CD4-positive, alpha-beta memory T cell (primary cell): ENCODE data around the gene NELFB. TPM values are rescaled to one million over a fixed set of nuclear protein-coding genes. Genes with fewer than 3 reads are reported as not detected.
A peak's percentile ranks its signal among the peaks of the same experiment; 100 is the strongest.
"Not testable (repeated sequence)": the region's sequence is repeated elsewhere in the genome, so short reads cannot be mapped to it uniquely, and the experiment has no call there.

ENCODE experiments used
- CTCF ChIA-PET: fragments of 350-600 bp; sonication (Branson Sonifier 250); formaldehyde crosslinking; loops from one replicate; lab custom pipeline; 2021; ENCODE audit warnings: inconsistent platforms; ENCODE audit not compliant: partially characterized antibody; lab: Charles Lee
- POLR2A ChIA-PET: fragments of 350-600 bp; sonication (Branson Sonifier 250); formaldehyde crosslinking; loops from one replicate; lab custom pipeline; 2021; ENCODE audit not compliant: partially characterized antibody; lab: Charles Lee
- DNase-seq, 5 donors: peaks; one replicate each; pipeline versions ENCODE4 v3.0.0 to v3.0.0-alpha.2; 2020 to 2022; ENCODE audit warnings: mixed read lengths in 1 of 5
- H3K27ac ChIP-seq: one replicate; pipeline ENCODE4 v1.7.0; 2013; ENCODE audit warnings: low read depth, low read length
- H3K27me3 ChIP-seq: 2 replicates; pipeline ENCODE4 v1.7.0; 2013; ENCODE audit warnings: mild to moderate bottlenecking, low read length, moderate library complexity; ENCODE audit not compliant: insufficient read depth
- H3K36me3 ChIP-seq: 2 replicates; pipeline ENCODE4 v1.7.0; 2013; ENCODE audit warnings: mild to moderate bottlenecking, low read length, moderate library complexity; ENCODE audit not compliant: insufficient read depth
- H3K4me1 ChIP-seq: 2 replicates; pipeline ENCODE4 v1.7.0; 2013; ENCODE audit warnings: mild to moderate bottlenecking, low read length, moderate library complexity; ENCODE audit not compliant: insufficient read depth
- H3K4me3 ChIP-seq, 2 donors: one replicate each; pipeline ENCODE4 v1.7.0; 2013; ENCODE audit warnings: low read length in 2 of 2, mild to moderate bottlenecking in 1 of 2
- H3K9me3 ChIP-seq, 2 donors: one replicate each; pipeline ENCODE4 v1.7.0; 2013; ENCODE audit warnings: low read length in 2 of 2, control low read depth in 1 of 2; ENCODE audit not compliant: control insufficient read depth in 1 of 2
- H3K27ac Mint-ChIP-seq, 7 donors: one replicate each; pipeline ENCODE4 v1.8.0; 2020 to 2021; ENCODE audit warnings: mixed read lengths in 7 of 7, mild to moderate bottlenecking in 6 of 7, inconsistent platforms in 3 of 7, moderate library complexity in 3 of 7
- H3K27me3 Mint-ChIP-seq, 2 donors: one replicate each; pipeline ENCODE4 v1.8.0; 2020 to 2021; ENCODE audit warnings: mixed read lengths in 2 of 2
- H3K36me3 Mint-ChIP-seq, 2 donors: one replicate each; pipeline ENCODE4 v1.8.0; 2020 to 2021; ENCODE audit warnings: mixed read lengths in 2 of 2, inconsistent platforms in 1 of 2, mild to moderate bottlenecking in 1 of 2
- H3K4me1 Mint-ChIP-seq, 4 donors: one replicate each; pipeline ENCODE4 v1.8.0; 2020 to 2021; ENCODE audit warnings: mixed read lengths in 4 of 4, mild to moderate bottlenecking in 1 of 4
- H3K4me3 Mint-ChIP-seq, 8 donors: one replicate each; pipeline ENCODE4 v1.8.0; 2020 to 2021; ENCODE audit warnings: mixed read lengths in 8 of 8, mild to moderate bottlenecking in 7 of 8, moderate library complexity in 6 of 8, inconsistent platforms in 3 of 8
- H3K9me3 Mint-ChIP-seq, 8 donors: one replicate each; pipeline ENCODE4 v1.8.0; 2020 to 2021; ENCODE audit warnings: mixed read lengths in 8 of 8, mild to moderate bottlenecking in 5 of 8, inconsistent platforms in 3 of 8, moderate library complexity in 1 of 8
- intact Hi-C: fragments of 100-400 bp; cut with micrococcal nuclease; formaldehyde crosslinking; loops from one replicate; pipeline ENCODE4 v1.15.1; 2023
- polyA plus RNA-seq, 2 donors: library from polyadenylated mRNA; unstranded; fragments of 300-500 nt; fragmentation: Illumina TruSeq; gene quantifications; one replicate each; pipeline ENCODE4 v1.2.3, GENCODE V29; 2021
- total RNA-seq, 2 experiments: library from RNA; stranded (reverse); gene quantifications; one replicate each; pipeline ENCODE4 v1.2.3, GENCODE V29; 2021

NELFB gene
- total and polyA plus RNA-seq, 4 experiments from 2014 or later, result 28.3 to 44.9 (median 36.5) TPM

GRCh38 chr9:137240841-137241489 is 14.2 kb upstream of the NELFB start, which contains the start of gene TUBB4B:
TUBB4B (plus strand) TSS chr9:137241287; CDS start chr9:137241361, 74 bp downstream.
- Mint-ChIP-seq H3K27ac (peak within 1 kb of the TSS; percentile 89 to 97 (median 94)), H3K9me3 (peaks cover 0 to 9% (median 0%) of the 10 kb centered on the region in 8 donors), H3K4me1 (peaks cover 6 to 43% (median 25%) of the 10 kb centered on the region in 4 donors), H3K4me3 (peak within 1 kb of the TSS; percentile 83 to 93 (median 92)), H3K27me3 (peaks cover 0 to 2% of the 10 kb centered on the region in 2 donors), H3K36me3 (peaks cover 10 to 12% of the 10 kb centered on the region in 2 donors)
- DNase-seq, result peak; percentile 98 to 100 (median 99)
- ChIA-PET CTCF (interaction anchor here (0.7 to 2.1 kb wide), 5 partner anchors 14 to 154 kb away, joined by 3 to 9 read pairs (median 6); partner anchors contain the start of genes MAN1B1, NELFB and NRARP), POLR2A (interaction anchor here (0.5 to 10.3 kb wide), 52 partner anchors 9 to 877 kb away, joined by 3 to 260 read pairs (median 4); partner anchors contain the start of genes AJM1, CLIC3, CYSRT1 and DNLZ)
- Histone ChIP-seq H3K27ac (peak within 1 kb of the TSS; percentile 75), H3K4me1 (peaks cover 40% of the 10 kb centered on the region), H3K4me3 (peak within 1 kb of the TSS; percentile 17 to 63), H3K27me3 (no peaks in the 10 kb centered on the region), H3K9me3 (no peaks in the 10 kb centered on the region), H3K36me3 (peaks cover 18% of the 10 kb centered on the region)
- intact Hi-C loops, result loop anchor here (1.0 to 5.0 kb wide), 8 partner anchors 14 to 450 kb away; partner anchors contain the start of genes ARRDC1, NELFB, TMEM141 and TPRN

DNA sequence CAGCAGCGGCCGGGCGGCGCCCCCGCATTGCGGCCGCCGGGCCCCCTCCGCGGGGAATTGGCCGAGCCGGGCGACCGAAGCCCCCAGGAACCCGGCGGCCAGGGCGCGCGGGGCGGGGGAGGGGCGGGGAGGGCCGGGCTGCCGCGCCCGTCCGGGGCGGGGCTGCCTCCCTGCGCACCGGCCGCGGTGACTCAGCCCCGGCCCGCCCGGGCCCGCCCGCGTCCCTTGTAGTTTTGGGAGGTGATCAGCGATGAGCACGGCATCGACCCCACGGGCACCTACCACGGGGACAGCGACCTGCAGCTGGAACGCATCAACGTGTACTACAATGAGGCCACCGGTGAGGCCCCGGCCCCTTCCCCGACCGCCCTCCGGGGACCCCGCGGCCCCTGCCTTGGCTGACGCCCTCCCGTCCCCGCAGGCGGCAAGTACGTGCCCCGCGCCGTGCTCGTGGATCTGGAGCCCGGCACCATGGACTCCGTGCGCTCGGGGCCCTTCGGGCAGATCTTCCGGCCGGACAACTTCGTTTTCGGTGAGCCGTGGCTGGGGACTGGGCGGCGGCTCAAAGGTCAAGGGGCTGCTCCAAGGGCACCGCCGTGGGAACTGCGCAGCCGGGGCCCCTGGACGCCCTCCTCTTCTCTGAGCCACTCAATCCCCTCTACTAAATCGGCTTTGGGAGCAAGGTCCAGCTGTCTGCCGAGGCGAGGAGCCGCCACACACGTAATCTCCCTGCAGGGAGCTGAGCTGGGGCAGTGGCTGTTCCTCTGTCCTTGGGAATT is 13.4 kb upstream of the NELFB start:
- Mint-ChIP-seq H3K27me3 (peaks cover 0 to 2% of the 10 kb centered on the region in 2 donors), H3K9me3 (peaks cover 0 to 9% (median 0%) of the 10 kb centered on the region in 8 donors), H3K4me1 (peaks cover 6 to 43% (median 22%) of the 10 kb centered on the region in 4 donors), H3K36me3 (peaks cover 10 to 12% of the 10 kb centered on the region in 2 donors), H3K27ac (peak overlapping the region; percentile 53 to 97 (median 84)), H3K4me3 (peak overlapping the region; percentile 80 to 92 (median 82))
- Histone ChIP-seq H3K4me1 (peaks cover 33% of the 10 kb centered on the region), H3K4me3 (peak overlapping the region; percentile 6 to 63), H3K36me3 (peaks cover 18% of the 10 kb centered on the region), H3K27ac (peak overlapping the region; percentile 60), H3K9me3 (no peaks in the 10 kb centered on the region), H3K27me3 (no peaks in the 10 kb centered on the region)
- peak in 4 of 5 donors; percentile 49 to 78 (median 59) for DNase-seq
- ChIA-PET CTCF (interaction anchor here (0.9 to 2.5 kb wide), 6 partner anchors 13 to 155 kb away, joined by 3 to 9 read pairs (median 6); partner anchors contain the start of genes MAN1B1 and NELFB), POLR2A (interaction anchor here (0.5 to 10.3 kb wide), 40 partner anchors 10 to 451 kb away, joined by 3 to 260 read pairs (median 6); partner anchors contain the start of genes CYSRT1, DPP7, EXD3 and MAN1B1)
- intact Hi-C loops, result loop anchor here (1.0 to 5.0 kb wide), 8 partner anchors 14 to 450 kb away; partner anchors contain the start of genes ARRDC1, NELFB, TMEM141 and TPRN

DNA sequence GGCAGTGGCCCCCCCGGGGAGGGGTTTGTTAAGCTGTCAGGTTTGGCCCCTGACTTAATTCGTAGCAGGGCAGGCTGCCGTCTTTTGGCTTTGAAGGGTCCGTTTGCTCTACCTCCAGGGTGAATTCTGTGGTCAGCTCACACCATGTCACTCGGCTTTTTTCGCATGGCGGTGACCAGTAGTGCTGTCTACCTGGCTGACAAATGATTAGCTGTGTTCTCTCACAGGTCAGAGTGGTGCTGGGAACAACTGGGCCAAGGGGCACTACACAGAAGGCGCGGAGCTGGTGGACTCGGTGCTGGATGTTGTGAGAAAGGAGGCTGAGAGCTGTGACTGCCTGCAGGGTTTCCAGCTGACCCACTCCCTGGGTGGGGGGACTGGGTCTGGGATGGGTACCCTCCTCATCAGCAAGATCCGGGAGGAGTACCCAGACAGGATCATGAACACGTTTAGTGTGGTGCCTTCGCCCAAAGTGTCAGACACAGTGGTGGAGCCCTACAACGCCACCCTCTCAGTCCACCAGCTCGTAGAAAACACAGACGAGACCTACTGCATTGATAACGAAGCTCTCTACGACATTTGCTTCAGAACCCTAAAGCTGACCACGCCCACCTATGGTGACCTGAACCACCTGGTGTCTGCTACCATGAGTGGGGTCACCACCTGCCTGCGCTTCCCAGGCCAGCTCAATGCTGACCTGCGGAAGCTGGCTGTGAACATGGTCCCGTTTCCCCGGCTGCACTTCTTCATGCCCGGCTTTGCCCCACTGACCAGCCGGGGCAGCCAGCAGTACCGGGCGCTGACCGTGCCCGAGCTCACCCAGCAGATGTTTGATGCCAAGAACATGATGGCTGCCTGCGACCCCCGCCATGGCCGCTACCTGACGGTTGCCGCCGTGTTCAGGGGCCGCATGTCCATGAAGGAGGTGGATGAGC is 12.6 kb upstream of the NELFB start:
- Mint-ChIP-seq H3K27me3 (peaks cover 0 to 2% of the 10 kb centered on the region in 2 donors), H3K4me3 (peak overlapping the region; percentile 80 to 84 (median 82)), H3K36me3 (peaks cover 10 to 12% of the 10 kb centered on the region in 2 donors), H3K4me1 (peaks cover 6 to 39% (median 22%) of the 10 kb centered on the region in 4 donors), H3K9me3 (peaks cover 0 to 9% (median 0%) of the 10 kb centered on the region in 8 donors), H3K27ac (peak overlapping the region; percentile 73 to 90 (median 84))
- H3K4me1 ChIP-seq, result peaks cover 28% of the 10 kb centered on the region
- no peaks in the 10 kb centered on the region for H3K9me3 ChIP-seq
- H3K36me3 ChIP-seq, result peaks cover 18% of the 10 kb centered on the region
- H3K27ac ChIP-seq, result peak overlapping the region; percentile 60
- H3K27me3 ChIP-seq, result no peaks in the 10 kb centered on the region
- DNase-seq, result no peak
- POLR2A ChIA-PET, result interaction anchor here (0.7 to 10.3 kb wide), 17 partner anchors 11 to 1133 kb away, joined by 3 to 260 read pairs (median 5); partner anchors contain the start of genes CYSRT1, EXD3, MAN1B1 and NELFB
- peak overlapping the region; percentile 6 to 63 for H3K4me3 ChIP-seq
- intact Hi-C loops, result loop anchor here (5.0 kb wide), 1 partner anchor 365 kb away; the partner anchor contains the start of gene ARRDC1
- CTCF ChIA-PET, result interaction anchor here (0.7 to 2.5 kb wide), 3 partner anchors 12 to 113 kb away, joined by 3 to 7 read pairs (median 4); partner anchors contain the start of gene NELFB

DNA sequence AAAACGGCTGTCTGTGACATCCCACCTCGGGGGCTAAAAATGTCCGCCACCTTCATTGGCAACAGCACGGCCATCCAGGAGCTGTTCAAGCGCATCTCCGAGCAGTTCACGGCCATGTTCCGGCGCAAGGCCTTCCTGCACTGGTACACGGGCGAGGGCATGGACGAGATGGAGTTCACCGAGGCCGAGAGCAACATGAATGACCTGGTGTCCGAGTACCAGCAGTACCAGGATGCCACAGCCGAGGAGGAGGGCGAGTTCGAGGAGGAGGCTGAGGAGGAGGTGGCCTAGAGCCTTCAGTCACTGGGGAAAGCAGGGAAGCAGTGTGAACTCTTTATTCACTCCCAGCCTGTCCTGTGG is 11.9 kb upstream of the NELFB start:
- Histone ChIP-seq H3K4me1 (peaks cover 28% of the 10 kb centered on the region), H3K36me3 (peaks cover 18% of the 10 kb centered on the region)
- intact Hi-C loops, result loop anchor here (5.0 kb wide), 1 partner anchor 364 kb away; the partner anchor contains the start of gene ARRDC1
- H3K27me3 ChIP-seq, H3K9me3 ChIP-seq, H3K27ac ChIP-seq, H3K27me3 Mint-ChIP-seq, H3K9me3 Mint-ChIP-seq, H3K4me3 ChIP-seq, DNase-seq: not testable (repeated sequence)
- H3K4me1 Mint-ChIP-seq, result peaks cover 6 to 37% (median 22%) of the 10 kb centered on the region in 4 donors
- CTCF ChIA-PET, result interaction anchor here (2.5 kb wide), 1 partner anchor 11 kb away, joined by 7 read pairs; the partner anchor contains the start of gene NELFB
- H3K4me3 Mint-ChIP-seq, result peak overlapping the region in 5 of 8 donors; percentile 8 to 80 (median 32)
- peak overlapping the region in 2 of 7 donors; percentile 61 to 86 for H3K27ac Mint-ChIP-seq
- POLR2A ChIA-PET, result interaction anchor here (0.6 to 10.3 kb wide), 6 partner anchors 11 to 1134 kb away, joined by 3 to 260 read pairs (median 26); partner anchors contain the start of genes CYSRT1, NELFB, RNF208 and STPG3
- H3K36me3 Mint-ChIP-seq, result peaks cover 10 to 12% of the 10 kb centered on the region in 2 donors

- no peaks in the 10 kb centered on the region for H3K9me3 ChIP-seq
- Mint-ChIP-seq H3K4me3 (peak overlapping the region in 6 of 8 donors; percentile 8 to 80 (median 41)), H3K9me3 (peaks cover 0 to 9% (median 0%) of the 10 kb centered on the region in 8 donors), H3K36me3 (peaks cover 10 to 12% of the 10 kb centered on the region in 2 donors), H3K27me3 (peaks cover 0 to 2% of the 10 kb centered on the region in 2 donors), H3K4me1 (peaks cover 6 to 35% (median 22%) of the 10 kb centered on the region in 4 donors), H3K27ac (peak overlapping the region in 4 of 7 donors; percentile 41 to 86 (median 69))
- no peak for DNase-seq
- intact Hi-C loops, result loop anchor here (5.0 kb wide), 1 partner anchor 363 kb away; the partner anchor contains the start of gene ARRDC1
- no peaks in the 10 kb centered on the region for H3K27me3 ChIP-seq
- H3K4me1 ChIP-seq, result peaks cover 25% of the 10 kb centered on the region
- H3K4me3 ChIP-seq, result no peak overlapping the region
- ChIA-PET POLR2A (interaction anchor here (0.6 to 10.3 kb wide), 5 partner anchors 10 to 116 kb away, joined by 3 to 260 read pairs (median 36); partner anchors contain the start of genes CYSRT1, NELFB, RNF208 and STPG3), CTCF (interaction anchor here (0.6 to 2.5 kb wide), 2 partner anchors 10 to 25 kb away, joined by 3 to 7 read pairs; partner anchors contain the start of gene NELFB)
- H3K36me3 ChIP-seq, result peaks cover 18% of the 10 kb centered on the region
- no peak overlapping the region for H3K27ac ChIP-seq
Measured at GRCh38 chr9:137243626-137244485, 11.3 kb upstream of the NELFB start.
